ENCODE measurements around the gene PSKH1.

PSKH1 gene

GRCh38 chr16:67874372-67874771 is 18.7 kb upstream of the PSKH1 start:
- TF ChIP-seq, protein P1, sequence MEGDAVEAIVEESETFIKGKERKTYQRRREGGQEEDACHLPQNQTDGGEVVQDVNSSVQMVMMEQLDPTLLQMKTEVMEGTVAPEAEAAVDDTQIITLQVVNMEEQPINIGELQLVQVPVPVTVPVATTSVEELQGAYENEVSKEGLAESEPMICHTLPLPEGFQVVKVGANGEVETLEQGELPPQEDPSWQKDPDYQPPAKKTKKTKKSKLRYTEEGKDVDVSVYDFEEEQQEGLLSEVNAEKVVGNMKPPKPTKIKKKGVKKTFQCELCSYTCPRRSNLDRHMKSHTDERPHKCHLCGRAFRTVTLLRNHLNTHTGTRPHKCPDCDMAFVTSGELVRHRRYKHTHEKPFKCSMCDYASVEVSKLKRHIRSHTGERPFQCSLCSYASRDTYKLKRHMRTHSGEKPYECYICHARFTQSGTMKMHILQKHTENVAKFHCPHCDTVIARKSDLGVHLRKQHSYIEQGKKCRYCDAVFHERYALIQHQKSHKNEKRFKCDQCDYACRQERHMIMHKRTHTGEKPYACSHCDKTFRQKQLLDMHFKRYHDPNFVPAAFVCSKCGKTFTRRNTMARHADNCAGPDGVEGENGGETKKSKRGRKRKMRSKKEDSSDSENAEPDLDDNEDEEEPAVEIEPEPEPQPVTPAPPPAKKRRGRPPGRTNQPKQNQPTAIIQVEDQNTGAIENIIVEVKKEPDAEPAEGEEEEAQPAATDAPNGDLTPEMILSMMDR (conservative IDR thresholded peaks at IDR 0.05; ENCODE audit: low read depth, low read length), result no peak
- peak overlapping the region; percentile 84 for H3K4me3 ChIP-seq (ENCODE audit: low read depth, low read length)
- DNase-seq (ENCODE audit: low read depth), result no peak

- no peak for DNase-seq (ENCODE audit: low read depth)
- TF ChIP-seq, protein P1 (conservative IDR thresholded peaks at IDR 0.05; ENCODE audit: low read depth, low read length), result no peak
- H3K4me3 ChIP-seq (ENCODE audit: low read depth, low read length), result no peak overlapping the region
Observed at GRCh38 chr16:67877064-67877463, 16.0 kb upstream of the PSKH1 start.

GRCh38 chr16:67878232-67878631 is 14.8 kb upstream of the PSKH1 start:
- TF ChIP-seq, protein P1 (conservative IDR thresholded peaks at IDR 0.05; ENCODE audit: low read depth, low read length), result no peak
- H3K4me3 ChIP-seq (ENCODE audit: low read depth, low read length), result no peak overlapping the region
- no peak for DNase-seq (ENCODE audit: low read depth)

GRCh38 chr16:67878846-67879245 is 14.2 kb upstream of the PSKH1 start:
- no peak for DNase-seq (ENCODE audit: low read depth)
- no peak overlapping the region for H3K4me3 ChIP-seq (ENCODE audit: low read depth, low read length)
- TF ChIP-seq, protein P1 (conservative IDR thresholded peaks at IDR 0.05; ENCODE audit: low read depth, low read length), result no peak

GRCh38 chr16:67879462-67879861 is 13.6 kb upstream of the PSKH1 start:
- TF ChIP-seq, protein P1 (conservative IDR thresholded peaks at IDR 0.05; ENCODE audit: low read depth, low read length), result no peak
- no peak for DNase-seq (ENCODE audit: low read depth)
- H3K4me3 ChIP-seq (ENCODE audit: low read depth, low read length), result no peak overlapping the region

DNA sequence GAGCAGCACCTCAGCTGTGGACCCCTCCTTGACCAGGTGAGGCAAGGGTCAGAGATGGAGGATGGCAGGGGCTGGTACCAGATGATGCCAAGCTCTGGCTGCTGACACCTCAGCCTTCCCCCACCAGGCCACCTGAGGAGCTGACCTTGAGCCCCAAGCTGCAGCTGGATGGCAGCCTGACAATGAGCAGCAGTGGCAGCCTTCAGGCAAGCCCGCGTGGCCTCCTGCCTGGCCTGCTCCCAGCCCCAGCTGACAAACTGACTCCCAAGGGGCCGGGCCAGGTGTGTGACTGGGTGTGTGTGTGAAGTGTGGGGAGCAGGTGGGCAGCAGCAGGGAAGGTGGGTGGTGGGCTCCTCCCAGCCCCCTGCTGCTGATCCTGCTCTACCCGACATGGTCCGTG is 13.1 kb upstream of the PSKH1 start:
- no peak overlapping the region for H3K4me3 ChIP-seq (ENCODE audit: low read depth, low read length)
- TF ChIP-seq, protein P1 (conservative IDR thresholded peaks at IDR 0.05; ENCODE audit: low read depth, low read length), result no peak
- DNase-seq (ENCODE audit: low read depth), result no peak

GRCh38 chr16:67880584-67880983 is 12.5 kb upstream of the PSKH1 start:
- H3K4me3 ChIP-seq (ENCODE audit: low read depth, low read length), result no peak overlapping the region
- TF ChIP-seq, protein P1 (conservative IDR thresholded peaks at IDR 0.05; ENCODE audit: low read depth, low read length), result no peak
- no peak for DNase-seq (ENCODE audit: low read depth)
